ENCODE results near the gene LRRC4B. TPM values are rescaled to one million over a fixed set of nuclear protein-coding genes. Genes with fewer than 3 reads are reported as not detected.

LRRC4B gene
- total RNA-seq, 1 donor from 2014 or later: 21.7 TPM

GRCh38 chr19:50488389-50489194, 79.6 kb downstream of the LRRC4B start:
- peaks cover 58% of the 10 kb centered on the region for H3K27me3 Mint-ChIP-seq

DNA sequence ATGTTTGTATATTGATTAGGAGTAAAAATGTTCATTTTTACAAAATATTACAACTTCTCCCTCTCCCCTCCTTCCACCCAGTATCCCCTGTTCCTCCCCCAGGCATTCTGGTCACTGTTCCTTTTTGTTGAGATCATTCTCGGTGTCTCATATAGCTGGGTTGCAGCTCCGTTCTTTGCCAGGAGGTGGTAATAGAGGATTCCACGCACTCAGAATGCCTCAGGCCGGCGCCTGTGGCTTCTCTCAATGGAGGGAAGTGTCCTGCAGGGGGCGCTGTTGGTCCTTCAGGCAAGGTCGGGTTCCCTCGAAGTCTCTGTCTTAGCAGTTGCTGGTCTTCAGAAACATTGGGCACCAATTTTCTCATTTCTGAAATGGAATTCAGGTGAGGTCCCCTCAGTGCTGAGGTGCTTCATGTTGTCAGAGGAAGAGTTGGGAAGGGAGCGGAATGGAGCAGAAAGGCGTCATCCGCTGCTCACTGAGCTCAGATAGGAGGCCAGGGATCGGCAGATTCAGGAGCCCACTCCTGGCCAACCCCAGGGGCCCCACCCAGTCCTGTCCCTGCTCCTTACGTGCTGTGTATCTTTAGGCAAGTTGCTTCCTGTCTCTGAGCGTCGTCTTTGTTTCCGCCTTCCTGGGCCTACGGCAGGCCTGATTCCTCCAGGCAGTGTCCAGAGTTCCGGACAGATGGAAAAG, 81.3 kb downstream of the LRRC4B start:
- no peaks in the 10 kb centered on the region for H3K9me3 Mint-ChIP-seq
- TF ChIP-seq CTCF (conservative IDR thresholded peaks at IDR 0.05): peak; percentile 77
- H3K27ac Mint-ChIP-seq: no peak overlapping the region
- H3K4me3 Mint-ChIP-seq: no peak overlapping the region
- DNase-seq (ENCODE audit: extremely low spot score, unreplicated experiment): no peak
- H3K36me3 Mint-ChIP-seq: peaks cover 13% of the 10 kb centered on the region
- peaks cover 12% of the 10 kb centered on the region for H3K4me1 Mint-ChIP-seq (ENCODE audit: unreplicated experiment)
- peaks cover 49% of the 10 kb centered on the region for H3K27me3 Mint-ChIP-seq

More at GRCh38 chr19:50488389-50489194, 79.6 kb downstream of the LRRC4B start:
- peaks cover 10% of the 10 kb centered on the region for H3K36me3 Mint-ChIP-seq
- no peak for TF ChIP-seq CTCF (conservative IDR thresholded peaks at IDR 0.05)
- no peak for DNase-seq (ENCODE audit: extremely low spot score, unreplicated experiment)
- H3K4me3 Mint-ChIP-seq: no peak overlapping the region
- peaks cover 17% of the 10 kb centered on the region for H3K4me1 Mint-ChIP-seq (ENCODE audit: unreplicated experiment)
- H3K27ac Mint-ChIP-seq: no peak overlapping the region
- no peaks in the 10 kb centered on the region for H3K9me3 Mint-ChIP-seq

GRCh38 chr19:50485284-50485955, 82.8 kb downstream of the LRRC4B start:
- Mint-ChIP-seq H3K9me3 (no peaks in the 10 kb centered on the region), H3K4me3 (no peak overlapping the region), H3K27ac (no peak overlapping the region), H3K27me3 (peaks cover 35% of the 10 kb centered on the region), H3K36me3 (peaks cover 13% of the 10 kb centered on the region), H3K4me1 (ENCODE audit: unreplicated experiment) (peaks cover 5% of the 10 kb centered on the region)
- no peak for TF ChIP-seq CTCF (conservative IDR thresholded peaks at IDR 0.05)
- no peak for DNase-seq (ENCODE audit: extremely low spot score, unreplicated experiment)

DNA sequence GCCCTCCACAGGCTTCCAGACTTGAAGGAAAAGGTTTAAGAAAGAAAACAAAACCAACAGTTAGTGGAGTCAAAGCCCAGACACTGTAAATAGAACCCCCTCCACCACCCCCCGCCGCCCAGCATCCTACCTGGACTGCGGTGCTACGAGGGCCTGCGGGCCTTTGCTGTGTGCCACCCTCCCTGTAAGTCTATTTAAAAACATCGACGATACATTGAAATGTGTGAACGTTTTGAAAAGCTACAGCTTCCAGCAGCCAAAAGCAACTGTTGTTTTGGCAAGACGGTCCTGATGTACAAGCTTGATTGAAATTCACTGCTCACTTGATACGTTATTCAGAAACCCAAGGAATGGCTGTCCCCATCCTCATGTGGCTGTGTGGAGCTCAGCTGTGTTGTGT, 85.3 kb downstream of the LRRC4B start:
- no peak overlapping the region for H3K27ac Mint-ChIP-seq
- no peak for TF ChIP-seq CTCF (conservative IDR thresholded peaks at IDR 0.05)
- peaks cover 16% of the 10 kb centered on the region for H3K36me3 Mint-ChIP-seq

DNA sequence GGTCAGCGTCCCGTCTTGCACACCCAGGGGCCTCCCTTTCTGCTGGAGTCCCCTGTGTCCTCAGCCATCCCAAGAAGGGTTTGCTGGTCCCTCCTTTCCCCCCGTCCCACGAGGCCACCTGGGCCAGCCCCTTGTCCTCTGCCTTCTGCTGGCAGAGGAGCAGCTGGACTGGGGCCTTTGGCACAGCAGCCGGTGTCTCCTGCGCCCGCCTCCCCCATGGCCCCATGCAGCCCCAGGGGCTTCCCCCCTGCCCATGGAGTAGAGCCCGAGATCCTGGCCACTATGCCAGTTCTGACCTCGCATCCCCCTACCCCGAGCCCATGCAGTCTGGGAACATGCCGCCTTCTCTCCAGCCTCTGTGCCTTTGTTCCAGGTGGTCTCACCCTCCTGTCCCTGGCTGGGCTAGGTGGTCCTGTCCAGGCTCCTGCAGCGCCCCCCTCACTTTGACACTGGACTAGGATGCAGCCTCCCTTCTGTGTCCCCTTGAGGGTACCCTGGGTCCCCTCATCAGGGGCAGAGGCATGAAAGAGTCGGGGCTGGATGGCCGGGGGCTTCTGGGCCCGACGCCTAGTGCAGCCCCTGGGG, 85.9 kb downstream of the LRRC4B start:
- H3K36me3 Mint-ChIP-seq: peaks cover 21% of the 10 kb centered on the region
- H3K9me3 Mint-ChIP-seq: no peaks in the 10 kb centered on the region
- H3K4me3 Mint-ChIP-seq: no peak overlapping the region
- H3K4me1 Mint-ChIP-seq (ENCODE audit: unreplicated experiment): peaks cover 7% of the 10 kb centered on the region
- peaks cover 9% of the 10 kb centered on the region for H3K27me3 Mint-ChIP-seq
- H3K27ac Mint-ChIP-seq: no peak overlapping the region
- no peak for TF ChIP-seq CTCF (conservative IDR thresholded peaks at IDR 0.05)
- no peak for DNase-seq (ENCODE audit: extremely low spot score, unreplicated experiment)

More for the DNA sequence above, 85.3 kb downstream of the LRRC4B start:
- no peak for DNase-seq (ENCODE audit: extremely low spot score, unreplicated experiment)
- peaks cover 14% of the 10 kb centered on the region for H3K27me3 Mint-ChIP-seq
- H3K4me3 Mint-ChIP-seq: no peak overlapping the region
- H3K4me1 Mint-ChIP-seq (ENCODE audit: unreplicated experiment): peaks cover 1% of the 10 kb centered on the region
- H3K9me3 Mint-ChIP-seq: no peaks in the 10 kb centered on the region

Measured in type B pancreatic cell (in vitro differentiated cells).